NCI-H2081 (cell line): ENCODE results near the gene PPIL3.
"Not testable (repeated sequence)": the region's sequence is repeated elsewhere in the genome, so short reads cannot be mapped to it uniquely, and the experiment has no call there.

Experiments used
- DNase-seq, 2 experiments: peaks; one replicate each; lab custom pipeline; 2025; lab: John Stamatoyannopoulos, UW

PPIL3 gene

GRCh38 chr2:200888704-200889625 is at the start of gene PPIL3, which contains the start of gene NIF3L1:
PPIL3 (minus strand) TSS chr2:200889077; CDS start chr2:200887615, 1,462 bp downstream.
NIF3L1 (plus strand) TSS chr2:200889371; CDS start chr2:200891944, 2,573 bp downstream.
- peak; percentile 94 to 99 for DNase-seq

DNA sequence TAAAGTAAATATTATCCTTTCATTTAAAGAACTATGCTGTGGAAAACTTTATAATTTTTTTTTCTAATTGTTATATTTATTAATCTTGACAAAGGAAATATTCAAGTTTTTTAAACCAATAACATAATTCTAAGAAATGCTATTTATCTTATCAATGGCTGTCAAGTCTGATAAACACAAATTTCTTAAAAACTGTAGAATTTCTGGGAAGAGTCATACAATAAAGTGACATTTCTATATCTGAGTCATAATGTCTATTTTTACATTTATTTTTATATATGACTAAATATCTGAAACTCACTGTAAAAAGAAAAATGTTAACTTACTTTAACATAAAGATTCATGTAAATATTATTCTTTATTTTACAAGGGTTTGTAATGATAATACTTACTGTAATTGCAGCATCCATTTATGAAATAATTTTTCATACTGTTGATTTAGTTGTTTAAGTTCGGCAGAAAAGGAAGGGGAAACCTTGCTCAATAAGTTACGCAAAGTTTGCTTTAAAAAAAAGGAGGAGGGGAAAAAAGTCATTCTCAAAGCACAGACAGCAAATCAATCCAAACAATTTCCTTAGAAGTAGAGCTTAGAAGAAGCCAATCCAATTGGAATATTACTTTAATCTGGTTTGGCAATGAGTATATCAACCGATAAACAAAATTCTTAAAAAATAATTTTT is 42.2 kb upstream of the PPIL3 start:
- DNase-seq, result no peak

DNA sequence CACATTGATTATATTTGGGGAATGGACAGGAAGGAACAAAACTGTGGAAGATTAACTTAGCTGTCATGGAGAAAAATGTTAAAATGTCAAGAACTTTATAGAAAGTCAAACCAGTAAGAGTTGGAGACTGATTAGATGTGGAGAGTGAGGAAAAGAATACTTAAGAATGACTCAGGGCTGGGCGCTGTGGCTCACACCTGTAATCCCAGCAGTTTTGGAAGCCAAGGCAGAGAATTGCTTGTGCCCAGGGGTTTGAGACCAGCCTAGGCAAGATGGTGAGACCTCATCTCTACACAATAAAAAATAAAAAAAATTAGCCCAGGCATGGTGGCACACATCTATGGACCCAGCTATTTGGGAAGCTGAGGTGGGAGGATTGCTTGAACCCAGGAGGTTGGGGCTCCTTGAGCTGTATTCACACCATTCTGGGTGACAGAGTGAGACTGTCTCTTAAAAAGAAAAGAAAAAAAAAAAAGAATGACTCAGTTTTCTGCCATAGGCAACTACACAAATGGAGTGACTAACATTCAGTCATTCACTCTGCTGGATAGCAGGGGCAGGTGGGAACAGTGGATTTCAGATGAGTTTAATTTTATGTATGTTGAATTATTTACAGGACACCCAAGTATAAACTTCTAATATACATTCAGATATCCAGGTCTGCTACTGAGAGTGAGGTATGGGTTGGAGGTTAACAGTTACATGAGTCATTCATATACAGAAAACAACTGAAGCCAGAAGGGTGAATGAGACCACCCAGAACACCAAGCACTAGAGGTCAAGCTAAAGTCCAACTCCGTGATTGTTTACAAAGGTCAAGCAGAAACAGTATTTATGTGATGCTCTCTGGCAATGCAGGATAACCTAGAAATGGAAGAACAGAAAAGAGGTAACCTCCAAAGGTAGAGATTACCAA is 40.7 kb upstream of the PPIL3 start:
- DNase-seq, result no peak

GRCh38 chr2:200922439-200922838 is 33.6 kb upstream of the PPIL3 start:
- DNase-seq, result no peak

- DNase-seq, result no peak
These were observed 24.8 kb upstream of the PPIL3 start for GRCh38 chr2:200913654-200914053.

DNA sequence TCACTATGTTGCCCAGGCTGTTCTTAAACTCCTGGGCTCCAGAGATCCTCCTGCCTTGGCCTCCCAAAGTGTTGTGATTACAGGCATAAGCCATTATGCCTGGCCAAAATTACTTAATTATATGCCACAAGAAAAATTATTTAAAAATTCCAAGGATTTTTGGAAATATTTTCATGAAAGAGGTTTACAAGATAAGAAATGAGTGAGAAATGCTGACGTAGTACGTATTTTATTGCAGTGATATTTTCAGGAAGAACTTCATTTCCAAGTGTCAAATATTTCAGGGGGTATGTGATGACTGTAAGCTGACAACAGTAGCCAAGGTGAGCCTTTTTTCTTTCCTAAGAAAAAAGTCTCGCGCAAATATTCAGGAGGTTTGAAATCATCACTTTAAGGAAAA is 21.1 kb upstream of the PPIL3 start:
- DNase-seq, result no peak

- peak; percentile 11 to 55 for DNase-seq
These were observed 16.9 kb upstream of the PPIL3 start for GRCh38 chr2:200905618-200906296.

DNA sequence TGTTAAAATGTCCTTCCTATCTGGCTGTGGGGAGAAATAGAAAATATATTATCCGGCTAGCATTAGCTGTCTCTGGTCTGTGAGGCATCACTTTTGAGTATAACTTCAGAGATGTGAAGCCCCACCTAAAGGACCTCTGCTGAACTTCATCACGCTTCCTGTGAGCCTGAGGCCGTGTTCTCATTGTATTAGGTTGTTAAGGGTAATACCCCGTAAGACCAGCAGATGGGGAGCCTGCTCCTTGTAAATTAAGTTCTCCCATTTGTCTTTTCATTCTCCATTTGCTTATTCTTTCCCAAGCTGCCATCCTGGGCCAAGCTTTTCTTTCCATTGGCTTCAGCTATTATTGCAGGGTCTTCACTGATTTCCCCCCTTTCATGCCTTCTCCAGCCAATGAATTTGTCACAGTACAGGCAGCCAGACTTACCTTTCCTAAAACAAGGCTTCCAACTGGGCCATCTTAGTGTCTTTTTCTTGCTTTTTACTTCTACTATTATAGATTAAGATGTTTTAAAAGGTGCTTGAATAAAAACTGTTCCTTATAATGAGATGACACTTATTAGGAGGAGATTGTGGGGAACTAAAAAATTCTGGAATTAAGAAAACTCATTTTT is 12.7 kb upstream of the PPIL3 start:
- peak; percentile 81 to 83 for DNase-seq

GRCh38 chr2:200899482-200899881 is 10.6 kb upstream of the PPIL3 start:
- DNase-seq, result no peak

DNA sequence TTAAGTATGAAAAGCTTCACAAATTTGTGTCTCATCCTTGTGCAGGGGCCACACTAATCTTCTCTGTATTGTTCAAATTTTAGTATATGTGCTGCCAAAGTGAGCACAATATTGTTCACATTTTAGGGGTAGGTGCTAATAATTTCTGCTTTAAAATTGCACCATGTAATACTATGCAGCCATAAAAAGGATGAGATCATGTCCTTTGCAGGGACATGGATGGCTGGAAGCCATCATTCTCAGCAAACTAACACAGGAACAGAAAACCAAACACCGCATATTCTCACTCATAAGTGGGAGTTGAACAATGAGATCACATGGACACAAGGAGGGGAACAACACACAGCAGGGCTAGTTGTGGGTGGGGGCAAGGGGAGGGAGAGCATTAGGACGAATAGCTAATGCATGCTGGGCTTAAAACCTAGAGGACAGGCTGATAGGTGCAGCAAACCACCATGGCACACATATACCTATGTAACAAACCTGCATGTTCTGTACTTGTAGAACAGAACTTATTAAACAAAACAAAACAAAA is 7.1 kb downstream of the PPIL3 start:
- DNase-seq, result not testable (repeated sequence)

DNA sequence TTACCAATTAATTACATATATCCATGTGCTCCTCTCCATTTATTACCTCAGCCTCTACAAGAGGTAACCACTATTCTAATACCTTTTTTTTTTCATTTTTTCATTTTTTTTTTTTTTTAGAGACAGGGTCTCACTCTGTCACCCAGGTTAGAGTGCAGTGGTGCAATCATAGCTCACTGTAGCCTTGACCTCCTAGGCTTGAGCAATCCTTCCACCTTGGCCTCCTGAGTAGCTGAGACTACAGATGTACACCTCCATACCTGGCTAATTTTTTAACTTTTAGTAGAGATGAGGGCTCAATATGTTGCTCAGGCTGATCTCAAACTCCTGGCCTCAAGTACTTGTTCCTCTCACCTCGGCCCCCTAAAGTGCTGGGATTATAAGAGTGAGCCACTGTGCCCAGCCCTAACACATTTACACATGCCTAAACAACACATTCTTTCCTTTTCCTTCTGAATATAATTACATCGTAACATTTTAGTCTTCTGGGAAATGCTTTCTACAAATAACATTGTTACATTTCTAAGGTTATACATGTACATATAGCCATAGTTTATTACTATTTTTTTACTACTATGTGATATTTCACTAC is 10.5 kb downstream of the PPIL3 start:
- DNase-seq, result no peak

GRCh38 chr2:200877443-200877842 is 11.4 kb downstream of the PPIL3 start:
- no peak for DNase-seq

DNA sequence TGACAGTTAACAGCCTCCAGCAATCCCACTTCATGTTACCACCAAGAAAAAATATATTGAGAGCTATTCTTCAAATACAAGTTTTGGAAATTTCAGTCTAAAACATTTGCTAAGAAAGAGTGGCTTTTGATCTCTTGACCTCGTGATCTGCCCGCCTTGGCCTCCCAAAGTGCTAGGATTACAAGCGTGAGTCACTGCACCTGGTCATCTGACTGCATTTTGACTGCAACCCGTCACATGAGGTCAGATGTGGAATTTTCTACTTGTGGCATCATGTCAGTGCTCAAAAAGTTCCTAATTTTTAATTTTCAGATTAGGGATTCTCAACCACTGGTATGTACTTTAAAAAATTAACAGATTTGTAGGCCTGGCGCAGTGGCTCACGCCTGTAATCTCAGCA is 15.3 kb downstream of the PPIL3 start:
- DNase-seq, result no peak

DNA sequence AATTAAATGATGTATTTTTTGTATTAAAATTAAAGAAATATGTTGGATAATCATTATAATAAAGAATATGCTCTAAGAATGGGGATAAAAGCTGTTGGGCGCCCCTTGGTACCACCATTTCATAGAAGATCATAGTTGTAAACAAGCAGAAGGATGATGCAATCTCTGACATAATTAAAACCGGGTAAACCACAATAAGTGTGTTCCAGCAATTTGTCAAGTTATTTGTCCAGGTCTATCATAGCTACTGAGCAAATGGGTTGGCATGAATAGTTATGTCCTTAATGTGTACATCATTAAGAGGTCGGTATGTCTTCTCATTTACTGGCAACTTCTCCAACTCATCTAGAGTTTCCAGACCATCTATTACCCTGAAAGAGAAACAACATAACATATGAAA is 17.7 kb downstream of the PPIL3 start:
- no peak for DNase-seq

DNA sequence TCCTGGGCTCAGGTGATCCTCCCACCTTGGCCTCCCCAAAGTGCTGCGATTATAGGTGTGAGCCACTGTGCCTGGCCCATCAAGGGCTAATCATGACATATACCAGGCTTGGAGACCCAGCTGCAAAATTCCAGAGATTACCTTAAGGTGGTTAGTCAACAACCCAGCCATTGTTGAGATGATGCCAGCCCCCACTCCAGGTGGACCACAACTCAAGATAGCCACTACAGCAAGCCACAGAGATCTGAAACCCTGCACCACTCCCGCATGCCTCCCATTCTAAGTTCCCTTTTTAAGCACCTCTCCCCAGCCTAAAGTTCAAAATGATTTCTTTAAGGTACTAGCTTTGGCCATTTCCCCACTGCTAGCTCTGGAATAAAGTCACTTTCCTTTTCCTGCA is 19.9 kb downstream of the PPIL3 start:
- DNase-seq, result no peak

DNA sequence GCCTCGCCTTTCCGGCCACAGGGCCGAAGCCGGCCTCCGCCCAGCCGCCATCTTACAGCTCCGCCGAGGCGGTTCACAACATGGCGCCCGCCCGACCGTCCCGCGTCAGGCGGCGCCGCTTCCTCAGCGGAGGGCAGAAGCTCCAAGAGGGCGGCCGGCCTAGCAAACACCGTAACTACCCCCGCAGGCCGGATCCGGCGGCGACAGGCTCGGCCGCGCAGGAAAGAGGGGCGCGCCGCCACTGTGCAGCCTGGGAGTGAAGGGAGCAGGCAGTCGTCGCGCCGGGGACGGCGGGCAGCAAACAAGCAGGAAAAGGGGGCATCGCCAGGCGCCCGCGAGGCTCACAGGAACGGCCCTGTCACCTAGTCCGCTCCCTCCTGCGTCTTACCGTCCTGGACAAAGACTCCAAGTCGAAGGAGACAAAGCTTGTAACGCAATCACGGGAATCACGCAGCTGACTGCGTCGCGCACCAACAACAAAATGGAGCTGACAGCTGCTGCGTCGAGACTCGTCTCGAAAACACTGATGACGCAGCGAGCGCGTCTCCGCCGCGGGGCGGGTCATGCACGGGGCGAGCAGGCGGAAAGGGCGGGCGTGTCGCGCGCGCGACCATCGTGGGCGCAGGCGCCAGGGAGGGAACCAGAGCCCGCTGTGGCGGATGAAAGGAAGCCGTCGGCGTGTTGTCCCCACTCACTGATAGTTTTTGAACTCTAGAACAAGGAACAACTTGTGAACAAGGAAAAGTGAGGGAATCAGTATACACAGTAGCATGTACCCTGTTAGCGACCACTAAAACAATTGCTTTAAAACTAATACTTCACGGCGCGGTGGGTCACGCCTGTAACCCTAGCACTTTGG is 24.5 kb downstream of the PPIL3 start, which contains the start of gene CLK1:
CLK1 (minus strand) TSS at position 483 of the 859 bp plus-strand sequence. CDS start 2,796 bp downstream, outside the sequence.
- DNase-seq, result peak; percentile 89 to 95

DNA sequence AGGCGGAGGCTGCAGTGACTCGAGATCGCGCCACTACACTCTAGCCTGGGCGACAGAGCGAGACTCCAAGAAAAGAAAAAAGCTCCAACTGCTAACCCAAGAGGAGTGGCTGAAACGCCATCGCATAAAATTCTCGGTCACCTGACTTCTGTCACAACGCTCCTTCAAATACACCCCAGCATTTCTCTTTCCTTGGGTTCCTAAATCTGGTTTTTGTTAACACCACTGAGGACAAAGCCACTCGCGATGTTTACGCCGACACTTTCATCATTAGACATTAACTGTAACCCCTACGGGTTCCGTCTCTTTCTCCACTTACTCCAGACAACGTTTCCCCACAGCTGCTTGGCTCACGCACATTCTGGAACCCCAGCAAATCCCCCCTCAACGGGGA is 25.1 kb downstream of the PPIL3 start:
- peak in 1 of 2 experiments; percentile 44 for DNase-seq

DNA sequence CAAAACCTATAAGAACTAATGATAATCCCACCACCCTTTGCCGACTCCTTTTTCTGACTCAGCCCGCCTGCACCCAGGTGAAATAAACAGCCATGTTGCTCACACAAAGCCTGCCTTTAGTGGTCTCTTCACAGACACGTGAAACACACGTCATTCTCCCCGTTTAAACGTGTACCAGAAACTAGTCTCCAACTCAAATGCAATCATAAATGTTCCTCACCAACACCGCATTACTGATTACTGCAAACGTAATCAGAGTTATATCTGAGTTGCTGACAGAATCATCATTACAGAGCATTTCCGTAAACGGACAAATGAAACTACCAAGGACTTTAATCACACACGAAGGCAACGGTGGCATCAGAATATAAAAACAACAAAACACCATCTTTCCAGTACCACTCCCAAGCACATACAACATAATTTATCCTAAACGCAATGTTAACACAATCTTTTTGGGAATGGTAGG is 26.3 kb downstream of the PPIL3 start:
- peak in 1 of 2 experiments; percentile 49 for DNase-seq

DNA sequence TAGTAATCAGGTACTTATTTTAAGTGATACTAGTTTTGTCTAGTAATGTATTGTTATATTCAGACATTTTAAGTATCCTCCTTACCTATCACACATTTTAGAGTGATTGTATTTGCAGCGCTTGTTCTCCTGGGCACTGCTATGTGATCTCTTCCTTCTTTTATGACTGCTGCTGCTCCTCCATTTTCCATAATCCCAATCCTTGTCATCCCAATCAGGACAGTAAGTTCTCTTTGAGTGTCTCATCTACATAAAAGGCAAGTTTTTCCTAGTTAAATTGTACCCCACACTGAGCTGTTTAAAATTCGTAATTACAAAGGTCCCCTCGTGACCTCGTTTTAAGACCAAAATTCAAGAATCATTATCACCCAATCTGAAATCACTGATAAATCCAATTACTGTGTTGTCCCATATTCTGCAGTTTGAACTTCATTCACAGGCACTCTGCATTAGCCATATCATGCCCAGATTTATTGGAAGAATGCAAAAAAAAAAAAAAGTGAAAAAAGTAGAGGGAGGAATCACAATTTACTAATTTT is 27.2 kb downstream of the PPIL3 start:
- no peak for DNase-seq
